ENCODE data around the gene MOSPD3.

DNA sequence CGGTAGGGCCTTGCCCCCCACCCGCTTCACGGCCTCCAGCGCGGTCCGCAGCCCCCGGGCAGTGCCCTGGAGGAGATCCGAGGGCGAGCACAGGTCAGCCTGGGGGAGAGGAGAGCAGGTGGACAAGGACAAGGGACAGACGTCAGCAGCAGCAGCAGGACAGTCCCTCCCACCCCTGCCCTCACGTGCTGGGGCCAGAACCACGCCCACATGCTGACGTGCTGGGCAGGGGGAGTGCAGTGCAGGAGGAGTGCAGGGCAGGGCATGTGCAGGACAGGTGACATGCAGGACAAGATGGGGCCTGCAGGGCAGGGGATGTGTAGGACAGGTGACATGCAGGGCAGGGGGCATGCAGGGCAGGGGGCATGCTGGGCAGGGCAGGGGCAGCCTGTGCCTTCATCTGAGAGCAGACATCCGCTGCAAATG is 37.1 kb upstream of the MOSPD3 start:
- TF ChIP-seq POLR2A (IDR thresholded peaks at IDR 0.05; ENCODE audit: low read depth, low read length) (no peak), SPI1 (IDR thresholded peaks at IDR 0.05; ENCODE audit: low read depth, low read length) (no peak), POLR2AphosphoS5 (IDR thresholded peaks at IDR 0.05; ENCODE audit: low read depth, low read length) (no peak), POU2F2 (IDR thresholded peaks at IDR 0.05; ENCODE audit: low read depth, low read length) (no peak)
